ENCODE measurements around the gene EXOC6B.

The EXOC6B gene

DNA sequence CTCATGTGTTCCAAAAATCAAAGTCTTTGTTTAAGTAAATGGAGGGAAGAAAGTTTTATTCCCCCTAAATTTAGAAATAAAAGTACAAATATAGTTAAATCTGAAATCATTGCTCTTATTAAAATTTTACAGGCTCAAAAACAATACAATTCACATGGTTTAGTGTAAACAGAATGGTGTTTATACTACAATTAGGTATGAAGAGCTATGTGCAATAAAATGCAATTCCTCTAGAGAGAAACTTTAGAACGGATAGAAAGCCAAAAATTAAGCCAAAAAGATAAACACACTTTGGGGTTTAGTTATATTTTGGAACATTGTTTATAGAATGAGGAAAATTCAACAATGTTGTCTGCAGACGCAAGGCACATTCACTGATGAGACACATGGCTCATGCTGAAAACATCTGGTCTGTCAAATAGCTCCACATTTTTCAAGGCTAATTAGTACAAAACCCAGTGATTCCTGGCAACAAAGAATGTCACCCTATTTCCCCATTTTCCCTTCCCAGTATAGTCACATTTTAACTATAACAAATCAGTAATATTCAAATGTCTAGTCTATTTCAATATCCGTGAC is 103.3 kb downstream of the EXOC6B start:
- no peaks in the 10 kb centered on the region for H3K36me3 ChIP-seq (replicated peaks; ENCODE audit: low read depth, low read length)
- H3K4me2 ChIP-seq (ENCODE audit: low read length) = no peak overlapping the region
- no peak overlapping the region for H3K4me3 ChIP-seq (ENCODE audit: low read length)
- no peaks in the 10 kb centered on the region for H3K9me3 ChIP-seq (ENCODE audit: insufficient read depth, low read length)
- H3K4me1 ChIP-seq (ENCODE audit: low read length) = peaks cover 4% of the 10 kb centered on the region; the same call in 1 of the 2 replicates
- no peak overlapping the region for H2AFZ ChIP-seq (ENCODE audit: low read depth, low read length)
- H3K9ac ChIP-seq (ENCODE audit: low read length) = no peak overlapping the region
- H3K27me3 ChIP-seq (ENCODE audit: low read depth, low read length) = no peaks in the 10 kb centered on the region
- H3K79me2 ChIP-seq (ENCODE audit: low read length) = no peaks in the 10 kb centered on the region
- H4K20me1 ChIP-seq (ENCODE audit: insufficient read depth, low read length) = no peaks in the 10 kb centered on the region
- TF ChIP-seq, protein P1, sequence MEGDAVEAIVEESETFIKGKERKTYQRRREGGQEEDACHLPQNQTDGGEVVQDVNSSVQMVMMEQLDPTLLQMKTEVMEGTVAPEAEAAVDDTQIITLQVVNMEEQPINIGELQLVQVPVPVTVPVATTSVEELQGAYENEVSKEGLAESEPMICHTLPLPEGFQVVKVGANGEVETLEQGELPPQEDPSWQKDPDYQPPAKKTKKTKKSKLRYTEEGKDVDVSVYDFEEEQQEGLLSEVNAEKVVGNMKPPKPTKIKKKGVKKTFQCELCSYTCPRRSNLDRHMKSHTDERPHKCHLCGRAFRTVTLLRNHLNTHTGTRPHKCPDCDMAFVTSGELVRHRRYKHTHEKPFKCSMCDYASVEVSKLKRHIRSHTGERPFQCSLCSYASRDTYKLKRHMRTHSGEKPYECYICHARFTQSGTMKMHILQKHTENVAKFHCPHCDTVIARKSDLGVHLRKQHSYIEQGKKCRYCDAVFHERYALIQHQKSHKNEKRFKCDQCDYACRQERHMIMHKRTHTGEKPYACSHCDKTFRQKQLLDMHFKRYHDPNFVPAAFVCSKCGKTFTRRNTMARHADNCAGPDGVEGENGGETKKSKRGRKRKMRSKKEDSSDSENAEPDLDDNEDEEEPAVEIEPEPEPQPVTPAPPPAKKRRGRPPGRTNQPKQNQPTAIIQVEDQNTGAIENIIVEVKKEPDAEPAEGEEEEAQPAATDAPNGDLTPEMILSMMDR (IDR thresholded peaks at IDR 0.05; ENCODE audit: low read depth, low read length) = no peak
- no peak for TF ChIP-seq EZH2phosphoT487 (IDR thresholded peaks at IDR 0.05; ENCODE audit: low read depth)
- H3K27ac ChIP-seq (ENCODE audit: low read length) = no peak overlapping the region

DNA sequence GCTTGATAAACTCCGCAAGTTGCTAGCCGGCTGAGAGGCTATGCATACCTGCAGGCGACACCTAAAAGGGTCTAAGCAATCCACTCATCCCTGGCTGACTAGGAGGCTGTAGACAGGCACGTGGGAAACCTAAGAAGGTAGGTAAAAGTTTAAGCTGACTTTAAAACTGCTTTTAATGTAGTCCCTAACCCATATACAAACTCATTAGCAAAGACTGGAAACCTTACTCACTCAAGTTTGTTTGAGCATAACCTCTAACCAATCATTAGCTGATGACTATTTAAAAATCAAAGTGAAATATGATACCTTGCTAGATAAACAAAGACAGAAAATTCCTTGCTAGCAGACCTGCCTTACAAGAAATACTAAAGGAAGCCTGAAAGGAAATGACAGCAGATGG is 106.4 kb downstream of the EXOC6B start:
- Histone ChIP-seq H3K27me3 (ENCODE audit: low read depth, low read length) (no peaks in the 10 kb centered on the region), H3K79me2 (ENCODE audit: low read length) (no peaks in the 10 kb centered on the region), H4K20me1 (ENCODE audit: insufficient read depth, low read length) (no peaks in the 10 kb centered on the region), H3K36me3 (replicated peaks; ENCODE audit: low read depth, low read length) (no peaks in the 10 kb centered on the region), H2AFZ (ENCODE audit: low read depth, low read length) (no peak overlapping the region), H3K9me3 (ENCODE audit: insufficient read depth, low read length) (no peaks in the 10 kb centered on the region), H3K4me1 (ENCODE audit: low read length) (peaks cover 4% of the 10 kb centered on the region; the same call in 1 of the 2 replicates), H3K4me2 (ENCODE audit: low read length) (no peak overlapping the region), H3K4me3 (ENCODE audit: low read length) (no peak overlapping the region), H3K9ac (ENCODE audit: low read length) (no peak overlapping the region), H3K27ac (ENCODE audit: low read length) (no peak overlapping the region)
- TF ChIP-seq EZH2phosphoT487 (IDR thresholded peaks at IDR 0.05; ENCODE audit: low read depth) = no peak
- TF ChIP-seq, protein P1 (IDR thresholded peaks at IDR 0.05; ENCODE audit: low read depth, low read length) = no peak

DNA sequence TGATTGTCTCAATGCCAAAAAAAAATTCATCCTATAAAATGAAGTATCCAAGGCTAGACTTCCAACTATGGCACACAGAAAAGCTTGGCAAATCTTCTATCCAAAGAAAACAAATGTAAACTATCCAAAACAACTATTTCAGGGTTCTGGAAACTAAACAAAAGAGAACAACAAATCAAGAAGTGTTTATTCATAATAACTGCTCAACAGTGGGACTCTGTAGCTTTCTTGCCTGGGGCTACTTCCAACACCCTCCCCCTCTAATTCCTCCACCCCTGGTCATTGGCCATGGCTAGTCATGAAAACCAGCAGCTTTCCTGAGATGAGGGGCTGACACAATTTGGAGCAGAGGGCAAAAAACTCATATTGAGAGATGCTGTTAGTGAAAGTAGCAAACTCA is 107.0 kb downstream of the EXOC6B start:
- H3K4me2 ChIP-seq (ENCODE audit: low read length) = no peak overlapping the region
- peaks cover 4% of the 10 kb centered on the region; the same call in 1 of the 2 replicates for H3K4me1 ChIP-seq (ENCODE audit: low read length)
- H3K4me3 ChIP-seq (ENCODE audit: low read length) = no peak overlapping the region
- no peaks in the 10 kb centered on the region for H3K9me3 ChIP-seq (ENCODE audit: insufficient read depth, low read length)
- no peaks in the 10 kb centered on the region for H4K20me1 ChIP-seq (ENCODE audit: insufficient read depth, low read length)
- TF ChIP-seq, protein P1 (IDR thresholded peaks at IDR 0.05; ENCODE audit: low read depth, low read length) = no peak
- no peak for TF ChIP-seq EZH2phosphoT487 (IDR thresholded peaks at IDR 0.05; ENCODE audit: low read depth)
- H3K79me2 ChIP-seq (ENCODE audit: low read length) = no peaks in the 10 kb centered on the region
- H3K27me3 ChIP-seq (ENCODE audit: low read depth, low read length) = no peaks in the 10 kb centered on the region
- H2AFZ ChIP-seq (ENCODE audit: low read depth, low read length) = no peak overlapping the region
- no peak overlapping the region for H3K9ac ChIP-seq (ENCODE audit: low read length)
- H3K27ac ChIP-seq (ENCODE audit: low read length) = no peak overlapping the region
- H3K36me3 ChIP-seq (replicated peaks; ENCODE audit: low read depth, low read length) = no peaks in the 10 kb centered on the region

DNA sequence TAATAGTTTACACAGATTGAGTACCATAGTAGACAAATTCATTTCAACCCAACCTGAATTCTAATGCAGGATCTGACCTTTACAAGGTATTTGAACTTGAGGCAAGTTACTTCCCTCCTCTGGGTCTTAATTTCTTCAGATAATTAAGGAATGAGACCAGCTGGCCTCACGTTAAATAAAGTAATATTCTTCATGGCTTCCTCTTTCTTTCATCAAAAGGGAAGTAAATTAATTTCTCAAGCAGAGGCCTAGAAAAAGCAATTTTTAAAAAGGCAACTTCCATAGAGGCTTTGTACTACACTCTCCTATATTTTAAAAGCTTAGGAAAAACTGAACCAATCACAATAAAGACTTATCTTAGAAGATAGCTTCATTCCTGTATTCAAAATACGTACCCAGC is 109.2 kb downstream of the EXOC6B start:
- Histone ChIP-seq H3K4me3 (ENCODE audit: low read length) (no peak overlapping the region), H3K4me2 (ENCODE audit: low read length) (no peak overlapping the region), H3K79me2 (ENCODE audit: low read length) (no peaks in the 10 kb centered on the region), H3K9ac (ENCODE audit: low read length) (no peak overlapping the region), H3K27ac (ENCODE audit: low read length) (no peak overlapping the region), H2AFZ (ENCODE audit: low read depth, low read length) (no peak overlapping the region), H3K4me1 (ENCODE audit: low read length) (no peaks in the 10 kb centered on the region), H3K27me3 (ENCODE audit: low read depth, low read length) (no peaks in the 10 kb centered on the region), H3K36me3 (replicated peaks; ENCODE audit: low read depth, low read length) (no peaks in the 10 kb centered on the region), H3K9me3 (ENCODE audit: insufficient read depth, low read length) (no peaks in the 10 kb centered on the region), H4K20me1 (ENCODE audit: insufficient read depth, low read length) (no peaks in the 10 kb centered on the region)
- TF ChIP-seq EZH2phosphoT487 (IDR thresholded peaks at IDR 0.05; ENCODE audit: low read depth) = no peak
- TF ChIP-seq, protein P1 (IDR thresholded peaks at IDR 0.05; ENCODE audit: low read depth, low read length) = no peak
